T-helper 1 cell treated with Interleukin-12 subunit alpha and Interleukin-12 subunit beta and Interleukin-4 antibody, amounts not matched to agents 30 ng/mL and 1 ng/mL, for 36 hours (primary cell): ENCODE results near the gene NR2E1. TPM values are rescaled to one million over a fixed set of nuclear protein-coding genes. Genes with fewer than 3 reads are reported as not detected.

Experiments
- intact Hi-C: fragments of 100-400 bp; cut with micrococcal nuclease; formaldehyde crosslinking; loops from one replicate; pipeline ENCODE4 v1.15.1; 2024
- total RNA-seq: library from RNA; stranded (reverse); gene quantifications from 2 replicates; pipeline ENCODE4 v1.2.3, GENCODE V29; 2022

The NR2E1 gene
- not detected in 2 replicates for total RNA-seq

GRCh38 chr6:108165714-108166663 lies at the start of gene NR2E1:
Gene NR2E1, plus strand, starts transcription at chr6:108166022. Its CDS starts 744 bp downstream, at chr6:108166766.
- intact Hi-C loops = loop anchor here (1.0 to 2.0 kb wide), 2 partner anchors 8 to 49 kb away; no protein-coding TSS in a partner anchor

- intact Hi-C loops = loop anchor here (2.0 kb wide), 2 partner anchors 18 to 50 kb away; partner anchors contain the start of gene NR2E1
These were observed 49.0 kb upstream of the NR2E1 start for GRCh38 chr6:108116546-108117426.

DNA sequence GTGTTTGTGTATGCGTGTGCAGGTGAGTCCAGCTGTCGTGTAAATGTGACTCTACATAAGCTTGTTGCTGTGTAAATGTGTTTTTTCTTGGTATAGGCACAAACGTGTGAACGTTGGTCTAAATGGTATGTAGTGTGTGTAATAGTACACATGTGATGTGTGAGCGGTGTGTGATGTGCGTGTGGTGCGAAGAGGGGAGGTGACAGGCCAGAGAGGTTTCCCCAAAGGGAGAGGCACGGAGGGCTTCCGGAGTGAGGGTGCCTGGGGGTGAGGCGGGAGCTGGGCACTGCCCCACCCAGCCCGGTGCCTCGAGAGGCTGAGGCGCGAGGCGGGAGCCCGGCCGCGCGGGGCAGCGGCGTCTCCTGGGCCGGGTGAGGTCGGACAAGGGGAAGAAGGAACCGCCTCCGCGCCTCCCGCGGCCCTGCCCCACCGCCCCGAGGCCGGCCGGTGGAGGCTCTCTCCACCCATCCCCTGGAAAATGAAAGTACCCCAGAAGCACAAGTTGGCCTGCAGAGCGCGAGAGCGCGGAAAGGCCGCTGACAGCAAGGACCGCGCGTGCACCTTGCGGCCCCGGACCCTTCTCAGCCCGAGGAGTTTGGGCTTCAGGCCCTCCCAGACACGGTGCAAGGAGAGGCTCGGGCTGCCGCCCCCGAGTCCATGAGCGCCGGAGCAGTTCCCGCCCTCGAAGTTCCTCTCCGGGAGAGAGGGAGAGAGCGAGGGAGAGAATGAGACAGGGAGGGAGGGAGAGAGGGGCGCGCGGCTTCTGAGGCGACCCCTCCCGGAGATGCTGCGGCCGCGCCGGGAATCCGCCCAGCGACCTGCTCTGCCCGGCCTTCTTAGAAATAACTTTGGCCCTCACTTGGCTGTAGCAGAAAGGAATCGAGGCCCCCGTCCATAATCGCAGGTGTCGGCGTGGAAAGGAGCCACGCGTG lies 48.1 kb upstream of the NR2E1 start:
- intact Hi-C loops = loop anchor here (2.0 kb wide), 2 partner anchors 17 to 49 kb away; partner anchors contain the start of gene NR2E1

DNA sequence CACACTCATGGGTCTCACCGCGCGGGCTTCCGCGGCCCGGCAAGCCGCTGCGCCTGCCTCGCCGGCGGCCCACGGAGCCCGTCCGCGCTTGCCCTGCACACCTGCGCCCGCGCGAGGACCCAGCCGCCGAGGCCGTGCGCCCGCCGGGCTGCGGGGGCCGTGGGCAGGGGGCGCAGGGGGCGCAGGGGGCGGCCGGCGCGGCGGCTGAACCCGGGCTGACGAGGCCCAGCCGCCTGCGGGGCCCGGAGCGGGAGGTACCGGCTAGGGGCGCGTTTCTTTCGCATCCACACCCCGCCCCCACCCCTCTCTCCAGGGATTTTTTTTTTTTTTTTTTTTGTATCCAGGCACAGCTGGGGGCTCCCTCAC lies 47.5 kb upstream of the NR2E1 start:
- intact Hi-C loops = no loop called here

- intact Hi-C loops = no loop called here
These were observed 46.7 kb upstream of the NR2E1 start for GRCh38 chr6:108118810-108119768.

- intact Hi-C loops = no loop called here
These were observed 46.1 kb upstream of the NR2E1 start for GRCh38 chr6:108119769-108120141.

GRCh38 chr6:108120311-108120710 lies 45.5 kb upstream of the NR2E1 start:
- intact Hi-C loops = no loop called here

DNA sequence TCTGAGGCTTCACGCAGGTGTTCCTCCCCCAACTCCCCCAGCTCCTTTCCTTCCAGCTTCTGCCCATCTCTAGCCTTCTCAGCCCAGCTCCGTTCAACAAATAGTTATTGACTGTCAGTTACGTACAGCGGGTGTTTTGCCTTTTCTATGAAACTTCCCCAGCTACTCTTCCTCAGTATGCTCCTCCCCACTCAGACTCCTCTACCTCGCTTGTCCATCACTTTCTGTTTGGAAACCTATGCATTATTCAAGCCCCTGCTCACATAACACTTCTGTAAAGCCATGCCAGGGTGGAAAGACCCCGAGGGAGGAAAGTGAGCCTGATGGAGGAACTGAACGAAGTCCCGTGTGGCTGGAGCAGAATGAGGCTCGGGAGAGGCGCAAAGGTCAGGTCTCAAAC lies 44.2 kb upstream of the NR2E1 start:
- intact Hi-C loops = no loop called here

- intact Hi-C loops = no loop called here
These were observed 42.3 kb upstream of the NR2E1 start for GRCh38 chr6:108123481-108123929.

DNA sequence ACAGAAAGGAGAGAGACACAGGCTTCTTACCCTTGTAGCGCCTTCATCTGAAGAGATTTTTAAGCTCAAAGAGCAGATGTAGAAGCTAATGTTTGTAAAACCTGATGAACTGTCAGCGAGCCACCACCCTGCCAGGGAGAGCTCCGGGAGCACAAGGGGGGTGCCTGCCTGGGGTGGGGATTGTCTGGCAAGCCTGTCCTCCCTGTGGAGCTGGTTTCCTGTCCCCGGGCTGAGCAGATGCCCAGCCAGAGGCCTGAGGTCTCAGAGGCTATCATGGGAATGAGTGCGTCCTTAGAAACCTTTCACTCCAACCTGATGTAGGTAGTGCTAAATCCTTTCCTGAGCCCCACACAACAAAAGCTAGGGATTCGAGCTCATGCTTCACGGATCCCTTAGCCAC lies 41.9 kb upstream of the NR2E1 start:
- intact Hi-C loops = no loop called here

DNA sequence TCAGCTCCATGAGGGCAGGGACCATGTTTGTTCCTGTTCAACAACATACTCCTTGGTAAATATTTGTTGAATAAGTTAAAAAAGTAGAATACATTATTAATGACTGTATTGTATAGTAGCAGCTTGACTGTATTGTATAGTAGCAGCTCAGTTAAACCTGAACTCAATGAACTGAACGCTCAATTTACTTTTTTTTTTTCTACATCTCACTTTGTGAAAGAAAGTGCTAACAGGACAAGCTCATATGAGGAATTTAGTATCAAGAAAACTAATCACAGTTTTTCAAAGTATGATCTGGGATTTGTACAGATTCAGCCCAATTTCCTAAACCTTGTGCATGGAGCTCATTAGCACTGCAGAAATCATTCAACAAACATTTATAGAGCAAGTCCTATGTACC lies 38.8 kb upstream of the NR2E1 start:
- intact Hi-C loops = no loop called here

GRCh38 chr6:108127826-108128225 lies 38.0 kb upstream of the NR2E1 start:
- intact Hi-C loops = no loop called here

DNA sequence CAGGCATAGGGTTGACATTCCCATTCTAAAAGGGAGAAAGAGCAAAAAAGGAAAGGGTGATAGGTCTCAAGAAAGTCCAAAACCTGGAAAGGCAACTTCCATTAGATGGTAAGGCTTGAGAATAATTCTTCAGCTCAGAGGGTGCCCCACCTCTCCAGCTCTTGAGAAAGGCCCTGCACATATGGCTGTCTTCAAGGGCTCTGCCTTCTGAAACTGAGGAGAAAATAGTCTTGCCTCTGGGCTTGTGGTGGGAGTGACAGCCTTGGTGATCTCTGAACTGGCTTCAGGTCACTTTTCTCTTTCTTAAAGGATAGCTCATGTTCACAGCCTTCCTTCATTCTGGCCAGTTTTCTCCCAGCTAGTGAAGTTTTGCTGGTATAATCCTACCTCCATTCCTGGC lies 35.6 kb upstream of the NR2E1 start:
- intact Hi-C loops = no loop called here

DNA sequence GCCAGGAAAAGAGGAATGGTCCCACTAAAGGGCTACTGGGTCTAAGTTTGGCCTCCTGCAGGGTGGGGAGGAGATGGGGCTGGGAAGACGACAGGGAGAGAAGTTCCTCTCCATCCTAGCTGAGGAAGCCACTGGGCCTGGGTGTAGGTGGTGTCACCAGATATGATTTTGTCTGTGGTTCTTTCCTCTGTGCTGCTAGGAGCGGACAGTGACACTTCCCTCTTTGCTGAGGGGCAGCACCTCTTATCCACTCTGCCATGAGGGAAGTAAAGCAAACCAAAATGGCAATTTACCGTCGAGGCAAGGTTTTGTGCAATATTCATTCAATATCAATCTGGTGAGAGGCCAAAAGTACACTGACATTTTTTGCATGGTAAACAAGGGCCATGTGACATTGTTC lies 33.0 kb upstream of the NR2E1 start:
- intact Hi-C loops = loop anchor here (2.0 kb wide), 1 partner anchor 30 kb away; no protein-coding TSS in a partner anchor

- intact Hi-C loops = loop anchor here (2.0 kb wide), 2 partner anchors 17 to 29 kb away; no protein-coding TSS in a partner anchor
These were observed 32.1 kb upstream of the NR2E1 start for GRCh38 chr6:108133594-108134179.

DNA sequence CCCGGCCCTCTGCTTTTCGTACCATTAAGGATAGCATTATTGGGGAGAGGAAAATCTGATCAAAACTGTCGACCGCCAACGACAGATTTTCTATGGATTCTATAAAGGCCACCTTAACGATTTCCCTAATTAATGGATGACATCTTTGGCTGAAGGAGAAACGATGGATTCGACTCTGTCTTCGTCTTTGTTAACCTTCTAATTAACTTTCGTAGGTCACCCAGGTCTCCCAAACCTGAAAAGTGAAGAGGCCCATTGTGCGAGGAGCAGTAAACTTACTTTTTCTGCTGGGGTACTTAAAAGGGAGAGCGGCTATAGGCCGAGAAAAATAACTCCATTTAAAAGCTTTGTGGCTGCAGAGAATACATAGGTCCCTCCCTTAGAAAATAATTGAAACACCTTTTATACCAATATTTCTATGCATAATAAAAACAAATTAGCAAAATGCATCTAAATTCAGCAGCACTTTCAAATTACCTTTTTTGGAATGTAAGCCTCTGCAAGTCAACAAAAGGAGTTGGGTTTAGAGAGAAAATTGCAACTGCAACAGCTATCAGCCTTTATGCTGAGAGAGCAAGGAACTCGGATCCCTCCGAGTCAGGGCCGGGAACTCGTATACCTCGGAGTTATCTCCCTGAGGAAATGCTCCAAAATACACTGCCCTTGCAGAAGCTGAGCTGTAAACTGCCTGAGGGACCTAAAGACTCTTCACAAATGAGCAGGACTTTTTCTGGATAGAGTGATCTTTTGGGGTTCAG lies 31.4 kb upstream of the NR2E1 start:
- intact Hi-C loops = loop anchor here (2.0 kb wide), 1 partner anchor 18 kb away; no protein-coding TSS in a partner anchor

- intact Hi-C loops = no loop called here
These were observed 23.6 kb upstream of the NR2E1 start for GRCh38 chr6:108142240-108142639.

DNA sequence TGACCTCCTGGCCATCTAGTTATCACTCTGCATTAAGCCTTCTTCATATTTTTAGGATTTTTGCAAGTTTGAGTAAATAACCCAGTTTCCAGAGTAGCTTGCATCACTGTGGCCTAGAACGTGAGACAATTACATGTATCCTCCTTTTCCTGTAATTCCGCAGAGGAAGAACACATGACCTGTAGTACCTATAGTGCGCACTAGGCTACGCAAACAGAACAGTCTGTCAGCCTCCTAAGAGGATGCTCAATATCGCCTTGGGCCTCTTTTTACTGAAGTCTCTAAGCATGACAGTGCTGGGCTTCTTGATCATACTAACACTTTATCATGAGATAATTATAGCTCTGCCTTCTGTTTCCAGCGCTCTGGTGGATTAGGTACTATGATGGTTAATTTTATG lies 20.2 kb upstream of the NR2E1 start:
- intact Hi-C loops = no loop called here
